Measurements from ENCODE around the gene AADACL3.

Gene AADACL3

DNA sequence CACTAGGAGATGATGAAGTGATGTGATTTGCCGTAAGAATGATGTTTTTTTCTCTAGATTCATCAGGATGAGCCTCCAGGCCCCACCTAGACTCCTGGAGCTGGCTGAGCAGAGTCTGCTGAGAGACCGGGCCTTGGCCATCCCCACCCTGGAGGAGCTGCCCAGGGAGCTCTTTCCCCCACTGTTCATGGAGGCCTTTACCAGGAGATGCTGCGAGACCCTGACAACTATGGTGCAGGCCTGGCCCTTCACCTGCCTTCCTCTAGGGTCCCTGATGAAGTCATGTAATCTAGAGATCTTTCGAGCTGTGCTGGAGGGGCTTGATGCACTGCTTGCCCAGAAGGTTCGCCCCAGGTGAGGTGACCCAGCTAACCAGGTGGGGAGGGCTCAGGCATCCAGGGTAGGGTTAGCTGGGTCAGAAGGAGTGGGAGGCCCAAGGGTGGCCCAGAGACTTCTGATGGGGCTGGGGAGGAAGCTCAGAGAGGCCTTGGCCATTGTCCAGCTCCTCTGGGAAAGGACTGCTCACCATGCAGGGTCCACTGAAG lies 59.0 kb downstream of the AADACL3 start:
- H3K36me3 ChIP-seq (ENCODE audit: control insufficient read depth, insufficient read depth, low read length), result no peaks in the 10 kb centered on the region
- no peak for TF ChIP-seq CTCF (IDR thresholded peaks at IDR 0.05; ENCODE audit: insufficient read depth, low read length, poor library complexity, severe bottlenecking)
- DNase-seq (ENCODE audit: extremely low read depth, insufficient read length), result no peak
- H3K4me3 ChIP-seq (replicated peaks; ENCODE audit: low read depth, low read length), result no peak overlapping the region
- H3K27me3 ChIP-seq (replicated peaks; ENCODE audit: control insufficient read depth, insufficient read depth, low read length), result no peaks in the 10 kb centered on the region; the same call in none of the 2 replicates

DNA sequence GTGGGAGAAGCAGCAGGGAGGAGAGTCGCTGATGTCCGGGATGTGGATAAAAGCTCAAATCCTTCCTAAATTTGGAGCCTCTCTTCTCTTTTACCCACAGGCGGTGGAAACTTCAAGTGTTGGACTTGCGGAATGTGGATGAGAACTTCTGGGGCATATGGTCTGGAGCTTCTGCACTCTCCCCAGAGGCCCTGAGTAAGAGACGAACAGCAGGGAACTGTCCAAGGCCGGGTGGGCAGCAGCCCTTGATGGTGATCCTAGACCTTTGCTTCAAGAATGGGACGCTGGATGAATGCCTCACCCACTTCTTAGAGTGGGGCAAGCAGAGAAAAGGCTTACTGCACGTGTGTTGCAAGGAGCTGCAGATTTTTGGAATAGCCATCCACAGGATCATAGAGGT lies 59.5 kb downstream of the AADACL3 start:
- H3K27me3 ChIP-seq (replicated peaks; ENCODE audit: control insufficient read depth, insufficient read depth, low read length), result no peaks in the 10 kb centered on the region; the same call in none of the 2 replicates
- no peak for TF ChIP-seq CTCF (IDR thresholded peaks at IDR 0.05; ENCODE audit: insufficient read depth, low read length, poor library complexity, severe bottlenecking)
- no peaks in the 10 kb centered on the region for H3K36me3 ChIP-seq (ENCODE audit: control insufficient read depth, insufficient read depth, low read length)
- DNase-seq (ENCODE audit: extremely low read depth, insufficient read length), result no peak
- H3K4me3 ChIP-seq (replicated peaks; ENCODE audit: low read depth, low read length), result no peak overlapping the region

GRCh38 chr1:12776801-12777557 lies 61.1 kb downstream of the AADACL3 start:
- Histone ChIP-seq H3K4me3 (replicated peaks; ENCODE audit: low read depth, low read length) (no peak overlapping the region), H3K36me3 (ENCODE audit: control insufficient read depth, insufficient read depth, low read length) (no peaks in the 10 kb centered on the region), H3K27me3 (replicated peaks; ENCODE audit: control insufficient read depth, insufficient read depth, low read length) (no peaks in the 10 kb centered on the region; the same call in 1 of the 2 replicates)
- TF ChIP-seq CTCF (IDR thresholded peaks at IDR 0.05; ENCODE audit: insufficient read depth, low read length, poor library complexity, severe bottlenecking), result no peak
- no peak for DNase-seq (ENCODE audit: extremely low read depth, insufficient read length)

Data from GM06990 (cell line).